Stimulated activated memory B cell treated with anti-CD40 and anti-IgM and Interleukin-4, amounts not matched to agents 10 μg/mL and 1 μg/mL and 100 μg/mL, for 72 hours (primary cell): ENCODE measurements around the gene GPD1.

ENCODE experiments used
- ATAC-seq: fragments of 150-1000 bp; cut with Tn5 transposase; 2 replicates; pipeline ENCODE4 v1.10.0; 2021
- H3K27ac Mint-ChIP-seq: one replicate; pipeline ENCODE4 v1.8.0; 2022; ENCODE audit warnings: mild to moderate bottlenecking, mixed read lengths
- H3K27me3 Mint-ChIP-seq: one replicate; pipeline ENCODE4 v1.8.0; 2022; ENCODE audit warnings: mixed read lengths
- H3K36me3 Mint-ChIP-seq: one replicate; pipeline ENCODE4 v1.8.0; 2022; ENCODE audit warnings: mixed read lengths
- H3K4me1 Mint-ChIP-seq: one replicate; pipeline ENCODE4 v1.8.0; 2022; ENCODE audit warnings: mixed read lengths
- H3K4me3 Mint-ChIP-seq: one replicate; pipeline ENCODE4 v1.8.0; 2022; ENCODE audit warnings: mild to moderate bottlenecking, moderate library complexity, mixed read lengths
- H3K9me3 Mint-ChIP-seq: one replicate; pipeline ENCODE4 v1.8.0; 2022; ENCODE audit warnings: mixed read lengths

The GPD1 gene

GRCh38 chr12:50084775-50085614, 18.8 kb upstream of the GPD1 start, which contains the start of gene SMARCD1:
Gene SMARCD1 (plus strand): TSS chr12:50085342. CDS start chr12:50085370, 28 bp downstream.
- Mint-ChIP-seq H3K36me3 (peaks cover 25% of the 10 kb centered on the region), H3K9me3 (no peaks in the 10 kb centered on the region), H3K4me3 (peak within 1 kb of the TSS; percentile 88), H3K27me3 (no peaks in the 10 kb centered on the region), H3K4me1 (peaks cover 48% of the 10 kb centered on the region), H3K27ac (peak within 1 kb of the TSS; percentile 95)
- peak; percentile 96 for ATAC-seq

GRCh38 chr12:50085615-50086072, 18.2 kb upstream of the GPD1 start:
- peak overlapping the region; percentile 88 for H3K4me3 Mint-ChIP-seq
- no peaks in the 10 kb centered on the region for H3K27me3 Mint-ChIP-seq
- peaks cover 28% of the 10 kb centered on the region for H3K36me3 Mint-ChIP-seq
- H3K27ac Mint-ChIP-seq, result peak overlapping the region; percentile 95
- no peak for ATAC-seq
- peaks cover 48% of the 10 kb centered on the region for H3K4me1 Mint-ChIP-seq
- H3K9me3 Mint-ChIP-seq, result no peaks in the 10 kb centered on the region

DNA sequence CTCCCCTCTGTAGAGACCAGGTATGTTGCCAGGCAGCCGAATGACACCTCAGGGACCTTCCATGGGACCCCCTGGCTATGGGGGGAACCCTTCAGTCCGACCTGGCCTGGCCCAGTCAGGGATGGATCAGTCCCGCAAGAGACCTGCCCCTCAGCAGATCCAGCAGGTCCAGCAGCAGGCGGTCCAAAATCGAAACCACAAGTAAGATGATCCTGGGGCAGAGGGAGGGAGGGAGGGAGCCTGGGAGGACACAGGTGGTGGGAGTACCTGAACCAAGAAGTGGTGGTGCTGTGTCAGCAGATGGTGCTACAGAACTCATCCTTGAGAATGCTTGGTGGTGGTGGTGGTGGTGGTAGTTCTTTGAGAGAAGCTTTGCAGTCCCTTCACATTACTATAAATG, 17.7 kb upstream of the GPD1 start:
- Mint-ChIP-seq H3K9me3 (no peaks in the 10 kb centered on the region), H3K4me3 (peak overlapping the region; percentile 88), H3K4me1 (peaks cover 48% of the 10 kb centered on the region), H3K27me3 (no peaks in the 10 kb centered on the region), H3K36me3 (peaks cover 32% of the 10 kb centered on the region), H3K27ac (peak overlapping the region; percentile 95)
- no peak for ATAC-seq

DNA sequence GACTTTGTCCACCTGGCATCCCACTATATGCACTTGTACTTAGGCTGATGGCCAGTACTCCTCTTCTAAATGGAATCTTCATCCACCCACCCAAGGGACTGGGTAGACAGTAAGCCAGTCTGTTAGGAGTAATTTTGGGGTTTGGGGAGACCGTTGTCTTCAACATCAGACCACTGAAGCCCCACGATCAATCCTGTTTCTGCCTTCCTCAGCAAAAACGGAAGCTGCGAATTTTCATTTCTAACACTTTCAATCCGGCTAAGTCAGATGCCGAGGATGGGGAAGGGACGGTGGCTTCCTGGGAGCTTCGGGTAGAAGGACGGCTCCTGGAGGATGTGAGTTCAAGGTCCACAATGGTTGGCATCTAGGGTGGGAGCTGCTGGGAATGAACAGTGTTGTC, 16.7 kb upstream of the GPD1 start:
- Mint-ChIP-seq H3K27ac (peak overlapping the region; percentile 95), H3K4me1 (peaks cover 43% of the 10 kb centered on the region), H3K36me3 (peaks cover 40% of the 10 kb centered on the region), H3K27me3 (no peaks in the 10 kb centered on the region), H3K9me3 (no peaks in the 10 kb centered on the region), H3K4me3 (no peak overlapping the region)
- no peak for ATAC-seq

- Mint-ChIP-seq H3K36me3 (peaks cover 42% of the 10 kb centered on the region), H3K9me3 (no peaks in the 10 kb centered on the region), H3K27me3 (no peaks in the 10 kb centered on the region), H3K4me3 (no peak overlapping the region), H3K4me1 (peaks cover 43% of the 10 kb centered on the region), H3K27ac (peak overlapping the region; percentile 20)
- no peak for ATAC-seq
Observed at GRCh38 chr12:50087995-50088394, 15.8 kb upstream of the GPD1 start.

GRCh38 chr12:50088577-50089335, 15.1 kb upstream of the GPD1 start:
- Mint-ChIP-seq H3K4me1 (peaks cover 38% of the 10 kb centered on the region), H3K36me3 (peaks cover 44% of the 10 kb centered on the region), H3K27ac (peak overlapping the region; percentile 20), H3K4me3 (no peak overlapping the region), H3K27me3 (no peaks in the 10 kb centered on the region), H3K9me3 (no peaks in the 10 kb centered on the region)
- no peak for ATAC-seq

GRCh38 chr12:50089730-50090129, 14.1 kb upstream of the GPD1 start:
- no peak overlapping the region for H3K27ac Mint-ChIP-seq
- H3K4me1 Mint-ChIP-seq, result peaks cover 37% of the 10 kb centered on the region
- no peaks in the 10 kb centered on the region for H3K9me3 Mint-ChIP-seq
- H3K27me3 Mint-ChIP-seq, result no peaks in the 10 kb centered on the region
- ATAC-seq, result no peak
- no peak overlapping the region for H3K4me3 Mint-ChIP-seq
- peaks cover 52% of the 10 kb centered on the region for H3K36me3 Mint-ChIP-seq

- peaks cover 59% of the 10 kb centered on the region for H3K36me3 Mint-ChIP-seq
- no peaks in the 10 kb centered on the region for H3K9me3 Mint-ChIP-seq
- no peaks in the 10 kb centered on the region for H3K27me3 Mint-ChIP-seq
- no peak for ATAC-seq
- H3K4me3 Mint-ChIP-seq, result no peak overlapping the region
- H3K27ac Mint-ChIP-seq, result no peak overlapping the region
- H3K4me1 Mint-ChIP-seq, result peaks cover 35% of the 10 kb centered on the region
Observed at GRCh38 chr12:50090391-50090790, 13.4 kb upstream of the GPD1 start.

DNA sequence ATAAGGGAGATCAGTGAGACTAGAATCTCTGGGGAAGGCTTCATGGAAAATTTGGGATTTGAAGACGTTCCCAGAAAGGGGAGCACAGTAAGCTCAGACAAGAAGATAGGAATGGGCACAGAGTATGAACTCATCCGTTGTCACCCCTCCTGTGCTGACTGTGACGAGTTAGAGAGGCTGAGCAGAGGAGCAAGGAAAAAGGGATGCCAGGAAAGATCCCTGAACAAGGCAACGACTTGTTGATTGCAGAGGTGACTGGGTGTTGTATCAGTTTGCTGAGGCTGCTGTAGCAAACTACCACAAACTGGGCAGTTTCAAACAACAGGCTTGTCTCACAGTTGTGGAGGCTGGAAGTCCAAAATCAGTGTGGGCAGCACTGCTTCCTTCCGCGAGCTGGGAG, 5.9 kb upstream of the GPD1 start:
- H3K27ac Mint-ChIP-seq, result no peak overlapping the region
- H3K36me3 Mint-ChIP-seq, result peaks cover 80% of the 10 kb centered on the region
- H3K9me3 Mint-ChIP-seq, result no peaks in the 10 kb centered on the region
- no peak for ATAC-seq
- H3K4me1 Mint-ChIP-seq, result peaks cover 7% of the 10 kb centered on the region
- no peak overlapping the region for H3K4me3 Mint-ChIP-seq
- H3K27me3 Mint-ChIP-seq, result no peaks in the 10 kb centered on the region

DNA sequence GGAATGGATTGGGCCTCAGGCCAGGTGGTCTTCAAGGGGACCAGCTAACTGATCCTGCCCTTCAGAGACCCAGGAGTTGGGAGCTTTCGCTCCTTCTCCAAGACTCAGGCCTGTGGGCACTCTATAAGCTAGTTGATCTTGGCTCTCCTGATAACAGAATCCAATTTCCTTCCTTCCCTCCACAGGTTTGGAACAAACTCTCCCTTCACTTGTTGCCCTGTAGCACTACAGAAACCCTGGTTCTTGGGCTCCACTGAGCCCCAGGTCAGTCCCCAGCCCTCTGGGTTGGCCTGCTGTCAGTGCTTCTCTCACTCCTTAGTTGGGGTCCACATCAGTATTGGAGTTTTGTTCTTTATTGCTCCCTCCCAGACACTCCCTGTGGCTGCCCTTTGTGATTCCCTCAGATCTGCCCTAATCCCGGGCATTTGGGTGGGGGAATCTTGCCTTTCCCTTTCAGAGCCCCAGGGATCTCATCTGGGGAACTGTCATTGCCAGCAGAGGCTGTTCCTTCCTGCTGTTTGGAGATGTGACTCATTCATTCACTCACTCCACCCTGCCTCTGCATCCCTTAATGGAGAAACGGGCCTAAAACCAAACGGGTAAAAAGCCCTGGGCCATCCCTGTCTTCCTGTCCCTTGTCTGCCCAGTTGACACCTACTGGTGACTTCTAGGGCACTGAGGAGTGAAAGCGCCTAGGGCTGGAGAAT, 4.4 kb upstream of the GPD1 start:
- Mint-ChIP-seq H3K9me3 (no peaks in the 10 kb centered on the region), H3K27ac (no peak overlapping the region), H3K36me3 (peaks cover 72% of the 10 kb centered on the region), H3K27me3 (no peaks in the 10 kb centered on the region), H3K4me1 (peaks cover 22% of the 10 kb centered on the region), H3K4me3 (no peak overlapping the region)
- ATAC-seq, result no peak

GRCh38 chr12:50100561-50100960, 3.2 kb upstream of the GPD1 start:
- H3K27me3 Mint-ChIP-seq, result no peaks in the 10 kb centered on the region
- peaks cover 24% of the 10 kb centered on the region for H3K4me1 Mint-ChIP-seq
- H3K36me3 Mint-ChIP-seq, result peaks cover 70% of the 10 kb centered on the region
- H3K27ac Mint-ChIP-seq, result no peak overlapping the region
- no peaks in the 10 kb centered on the region for H3K9me3 Mint-ChIP-seq
- no peak for ATAC-seq
- H3K4me3 Mint-ChIP-seq, result no peak overlapping the region

GRCh38 chr12:50101663-50102062, 2.1 kb upstream of the GPD1 start:
- ATAC-seq, result no peak
- H3K4me3 Mint-ChIP-seq, result no peak overlapping the region
- H3K36me3 Mint-ChIP-seq, result peaks cover 66% of the 10 kb centered on the region
- no peak overlapping the region for H3K27ac Mint-ChIP-seq
- no peaks in the 10 kb centered on the region for H3K9me3 Mint-ChIP-seq
- no peaks in the 10 kb centered on the region for H3K27me3 Mint-ChIP-seq
- peaks cover 30% of the 10 kb centered on the region for H3K4me1 Mint-ChIP-seq

DNA sequence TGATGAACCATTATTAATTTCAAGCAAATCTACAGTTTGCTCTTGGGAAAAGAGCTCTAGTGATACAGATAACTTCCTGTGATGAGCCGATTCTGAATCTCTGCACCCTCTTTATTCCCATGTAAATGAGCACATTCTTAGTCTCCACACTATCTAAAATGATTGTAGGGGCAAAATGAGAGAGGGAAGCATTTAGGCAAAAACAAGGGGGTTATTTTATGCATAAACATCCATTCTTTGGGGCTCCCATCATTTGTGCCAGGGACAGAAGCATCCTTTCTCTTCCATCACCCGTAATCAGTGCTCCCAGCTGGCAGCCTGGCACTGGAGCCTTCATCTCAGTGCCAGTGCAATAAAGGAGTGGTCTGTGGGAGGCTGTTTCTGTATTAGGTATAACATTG, 1.7 kb upstream of the GPD1 start:
- H3K9me3 Mint-ChIP-seq, result no peaks in the 10 kb centered on the region
- ATAC-seq, result no peak
- peaks cover 30% of the 10 kb centered on the region for H3K4me1 Mint-ChIP-seq
- H3K27ac Mint-ChIP-seq, result no peak overlapping the region
- no peaks in the 10 kb centered on the region for H3K27me3 Mint-ChIP-seq
- H3K4me3 Mint-ChIP-seq, result no peak overlapping the region
- peaks cover 61% of the 10 kb centered on the region for H3K36me3 Mint-ChIP-seq

GRCh38 chr12:50102646-50103309, 1.0 kb upstream of the GPD1 start:
- Mint-ChIP-seq H3K36me3 (peaks cover 55% of the 10 kb centered on the region), H3K4me3 (peak overlapping the region; percentile 2), H3K27ac (peak overlapping the region; percentile 69), H3K27me3 (no peaks in the 10 kb centered on the region), H3K9me3 (no peaks in the 10 kb centered on the region), H3K4me1 (peaks cover 30% of the 10 kb centered on the region)
- peak; percentile 71 for ATAC-seq

DNA sequence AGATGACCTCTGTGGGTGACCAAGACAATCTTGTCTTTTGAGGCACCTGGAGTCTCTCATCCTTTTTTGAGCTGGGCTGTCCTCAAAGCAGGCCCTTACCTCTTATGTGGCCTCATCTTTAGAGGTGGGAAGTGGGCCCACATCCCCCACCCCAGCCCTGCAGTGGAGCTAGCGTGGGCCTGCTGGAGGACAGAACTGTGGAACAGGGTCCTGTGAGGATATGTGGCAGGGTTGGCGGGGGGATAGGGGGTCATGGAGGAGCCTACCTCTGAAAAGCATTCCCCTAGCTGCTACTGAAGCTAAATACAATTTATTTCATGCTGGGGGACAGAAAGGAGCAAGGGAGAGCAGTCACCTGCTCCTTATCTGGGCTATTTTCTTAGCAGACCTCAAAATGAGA, 457 bp upstream of the GPD1 start:
- Mint-ChIP-seq H3K27ac (peak overlapping the region; percentile 69), H3K27me3 (no peaks in the 10 kb centered on the region), H3K36me3 (peaks cover 52% of the 10 kb centered on the region), H3K4me3 (no peak overlapping the region), H3K9me3 (no peaks in the 10 kb centered on the region), H3K4me1 (peaks cover 33% of the 10 kb centered on the region)
- no peak for ATAC-seq
